Suppressor macrophage treated with lipopolysaccharide for 4 hours (primary cell): ENCODE data around the gene ITPKB.
A peak's percentile ranks its signal among the peaks of the same experiment; 100 is the strongest.
"Not testable (repeated sequence)": the region's sequence is repeated elsewhere in the genome, so short reads cannot be mapped to it uniquely, and the experiment has no call there.

Source experiments
- DNase-seq: peaks from one replicate; pipeline ENCODE4 v3.0.0-alpha.2; 2020

ITPKB gene

GRCh38 chr1:226754793-226755533 lies 15.9 kb upstream of the ITPKB start:
- no peak for DNase-seq

- no peak for DNase-seq
Measured at GRCh38 chr1:226754097-226754496, 15.0 kb upstream of the ITPKB start.

DNA sequence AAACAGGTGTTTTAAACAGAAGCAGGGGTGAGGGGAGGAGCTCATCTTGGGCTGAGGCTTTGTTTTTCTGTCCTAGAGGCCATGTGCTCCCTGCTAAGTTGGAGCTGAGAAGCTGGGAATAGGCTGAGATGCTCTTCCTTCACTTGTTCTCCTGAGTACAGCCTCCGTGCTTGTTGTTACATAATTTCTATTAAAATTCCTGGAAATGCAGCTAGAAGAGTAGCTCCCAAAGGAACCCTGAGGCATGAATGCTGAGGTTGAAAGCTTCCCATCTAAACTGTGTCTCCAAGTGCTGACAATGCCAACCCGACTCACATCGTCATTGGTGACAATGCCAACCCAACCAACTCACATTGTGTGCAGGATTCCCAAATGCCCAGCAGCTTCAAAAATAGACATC lies 12.6 kb upstream of the ITPKB start:
- DNase-seq, result no peak

GRCh38 chr1:226751214-226751613 lies 12.1 kb upstream of the ITPKB start:
- DNase-seq, result no peak

DNA sequence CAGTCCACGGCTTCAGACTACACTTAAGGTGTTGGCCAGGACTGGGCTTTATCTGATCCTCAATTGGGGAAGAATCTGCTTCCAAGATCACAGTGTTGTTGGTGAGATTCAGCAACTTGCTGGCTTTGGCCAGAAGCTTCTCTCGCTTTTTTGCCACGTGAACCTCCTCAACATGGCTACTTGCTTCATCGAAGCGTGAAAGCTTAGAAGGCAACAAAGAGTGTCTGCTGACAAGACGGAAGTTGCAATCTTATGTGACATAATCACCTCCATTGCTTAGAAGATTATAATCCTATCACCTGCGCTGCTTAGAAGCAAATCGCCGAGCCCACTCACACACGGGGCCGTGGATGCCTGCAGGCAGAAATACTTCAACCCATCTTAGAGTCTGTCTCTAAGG lies 10.4 kb upstream of the ITPKB start:
- no peak for DNase-seq

DNA sequence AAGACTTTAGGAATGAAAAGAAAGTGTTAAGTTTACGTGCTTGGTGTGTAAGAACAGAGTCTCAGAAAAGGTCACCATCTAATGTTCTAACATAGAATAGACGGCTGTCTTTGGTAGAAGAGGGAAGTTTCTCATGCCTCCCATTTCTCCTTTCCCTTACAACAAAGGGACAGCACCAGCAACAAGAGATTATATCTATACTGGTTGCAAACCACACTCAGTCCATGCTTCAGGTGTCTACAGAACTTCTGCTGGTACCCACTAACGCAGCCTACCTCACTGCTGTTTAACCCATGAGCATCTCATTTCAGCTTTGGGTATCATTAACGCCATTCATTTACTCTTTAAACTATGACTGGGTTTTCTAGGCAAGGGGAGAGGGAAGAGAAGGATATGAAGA lies 9.2 kb upstream of the ITPKB start:
- DNase-seq, result no peak

DNA sequence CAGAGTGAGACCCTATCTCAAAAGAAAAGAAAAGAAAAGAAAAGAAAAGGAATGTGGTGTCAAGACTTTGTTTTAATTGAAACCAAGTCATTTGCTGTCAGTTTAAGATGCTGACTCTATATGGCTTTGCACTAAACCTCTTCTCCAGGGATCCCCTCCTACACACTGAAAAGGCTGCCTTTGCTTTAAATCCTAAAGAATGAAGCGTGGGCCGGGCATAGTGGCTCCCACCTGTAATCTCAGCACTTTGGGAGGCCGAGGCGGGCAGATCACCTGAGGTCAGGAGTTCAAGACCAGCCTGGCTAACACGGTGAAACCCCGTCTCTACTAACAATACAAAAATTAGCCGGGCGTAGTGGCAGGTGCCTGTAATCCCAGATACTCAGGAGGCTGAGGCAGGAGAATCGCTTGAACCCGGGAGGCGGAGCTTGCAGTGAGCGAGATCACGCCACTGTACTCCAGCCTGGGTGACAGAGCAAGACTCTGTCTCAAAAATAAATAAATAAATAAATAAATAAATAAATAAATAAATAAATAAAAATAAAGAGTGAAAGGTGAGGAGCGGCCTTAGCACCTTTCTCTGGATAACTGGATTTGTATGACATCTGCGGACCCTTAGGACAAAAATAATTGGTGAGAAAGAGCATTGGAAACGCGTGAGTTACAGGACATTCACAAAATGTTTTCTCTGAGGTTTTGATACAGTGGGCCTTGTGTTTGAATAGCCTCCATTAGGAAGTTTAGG lies 8.6 kb upstream of the ITPKB start:
- not testable (repeated sequence) for DNase-seq

- DNase-seq, result no peak
Measured at GRCh38 chr1:226743259-226743658, 4.2 kb upstream of the ITPKB start.

DNA sequence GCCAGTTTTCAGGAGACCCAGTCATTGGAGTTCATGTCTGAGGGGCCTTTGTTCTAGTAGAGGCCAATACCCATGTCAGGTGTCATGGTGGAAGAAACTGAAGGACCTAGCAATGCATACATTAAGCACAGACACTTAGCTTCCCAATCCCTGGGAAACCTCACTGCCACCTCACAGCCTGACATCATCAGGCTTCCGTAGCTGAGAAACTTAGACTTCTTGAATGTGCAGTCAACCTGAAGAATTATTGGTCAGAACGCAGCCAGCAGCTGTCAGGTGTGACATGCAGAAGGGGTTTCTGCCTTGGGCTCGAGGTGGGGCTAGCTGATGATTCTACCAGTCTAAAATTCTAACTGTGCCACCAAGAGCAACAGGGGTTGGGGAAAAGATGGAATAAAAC lies 1.9 kb upstream of the ITPKB start:
- no peak for DNase-seq

- DNase-seq, result no peak
Measured at GRCh38 chr1:226739696-226740065, 599 bp upstream of the ITPKB start.

DNA sequence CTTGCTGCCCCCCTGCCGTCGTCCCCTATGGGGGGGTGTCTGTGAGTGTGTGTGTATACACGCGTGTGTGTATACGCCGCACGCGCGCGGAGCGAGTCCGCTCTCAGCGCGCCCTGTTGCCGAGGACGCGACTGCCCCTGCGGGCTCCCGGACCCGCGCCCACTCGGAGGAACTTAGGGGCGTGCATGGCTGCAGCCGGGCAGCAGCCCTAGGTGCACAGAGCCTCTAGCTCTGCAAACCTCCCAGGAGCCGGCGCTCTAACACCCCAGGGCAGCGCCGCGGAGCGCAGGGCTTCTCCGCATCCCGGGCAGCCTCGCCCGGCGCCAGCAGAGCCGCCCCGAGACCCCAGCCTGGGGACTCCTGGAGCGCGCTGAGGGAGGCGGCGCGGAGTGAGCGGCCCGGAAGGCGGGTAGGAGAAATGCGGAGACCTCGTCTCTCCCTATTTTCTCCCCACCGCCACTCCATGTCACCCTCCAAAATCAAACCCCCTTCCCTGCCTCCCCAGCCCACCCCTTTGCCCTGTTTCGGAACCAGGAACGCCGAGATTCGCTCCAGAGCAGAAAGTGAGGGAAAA lies 574 bp downstream of the ITPKB start:
- DNase-seq, result peak; percentile 55

GRCh38 chr1:226737819-226738420 lies 1.2 kb downstream of the ITPKB start:
- DNase-seq, result peak; percentile 41

DNA sequence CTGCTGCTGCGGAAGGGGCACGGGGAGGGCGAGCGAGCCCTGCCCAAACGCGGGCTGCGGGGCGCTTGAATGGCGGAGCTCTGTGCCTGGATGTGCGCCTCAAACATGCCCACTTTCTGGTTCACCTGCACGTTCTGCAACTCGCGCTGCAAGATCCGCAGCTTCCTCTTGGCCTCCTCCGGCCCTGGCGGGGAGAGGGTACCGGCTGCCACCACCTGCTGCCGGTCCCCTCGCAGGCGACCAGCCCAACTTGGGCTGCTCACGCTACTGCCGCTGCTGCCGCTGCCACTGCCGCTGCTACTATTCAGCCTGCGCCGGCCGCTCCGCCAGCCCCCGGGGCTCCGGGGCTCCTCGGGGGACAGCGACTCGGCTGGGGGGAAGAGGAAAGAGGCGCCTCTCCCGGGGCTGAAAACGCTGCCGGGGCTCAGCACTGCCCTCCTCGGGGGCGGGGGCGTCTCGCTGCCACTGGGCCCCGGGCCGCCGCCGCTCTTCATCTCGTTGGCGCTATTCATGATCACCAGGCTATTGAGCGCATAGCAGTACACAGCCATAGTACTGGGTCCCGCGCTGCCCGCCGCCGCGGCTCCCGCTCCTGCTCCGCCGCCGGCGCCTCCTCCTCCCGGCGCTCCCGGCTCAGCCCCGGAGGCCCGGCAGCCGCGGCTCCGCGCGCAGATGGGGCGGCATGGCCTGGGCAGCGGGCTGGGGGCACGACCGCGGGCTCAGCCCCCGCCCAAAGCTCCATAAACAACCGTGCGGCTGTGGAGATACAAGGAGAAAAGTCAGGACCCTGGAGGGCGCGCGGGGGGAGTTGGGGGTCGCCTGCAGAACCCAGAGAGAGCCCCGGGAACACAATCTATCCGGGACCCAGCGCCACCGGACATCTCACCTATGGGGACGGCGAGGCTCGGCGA lies 1.9 kb downstream of the ITPKB start:
- DNase-seq, result peak; percentile 46

DNA sequence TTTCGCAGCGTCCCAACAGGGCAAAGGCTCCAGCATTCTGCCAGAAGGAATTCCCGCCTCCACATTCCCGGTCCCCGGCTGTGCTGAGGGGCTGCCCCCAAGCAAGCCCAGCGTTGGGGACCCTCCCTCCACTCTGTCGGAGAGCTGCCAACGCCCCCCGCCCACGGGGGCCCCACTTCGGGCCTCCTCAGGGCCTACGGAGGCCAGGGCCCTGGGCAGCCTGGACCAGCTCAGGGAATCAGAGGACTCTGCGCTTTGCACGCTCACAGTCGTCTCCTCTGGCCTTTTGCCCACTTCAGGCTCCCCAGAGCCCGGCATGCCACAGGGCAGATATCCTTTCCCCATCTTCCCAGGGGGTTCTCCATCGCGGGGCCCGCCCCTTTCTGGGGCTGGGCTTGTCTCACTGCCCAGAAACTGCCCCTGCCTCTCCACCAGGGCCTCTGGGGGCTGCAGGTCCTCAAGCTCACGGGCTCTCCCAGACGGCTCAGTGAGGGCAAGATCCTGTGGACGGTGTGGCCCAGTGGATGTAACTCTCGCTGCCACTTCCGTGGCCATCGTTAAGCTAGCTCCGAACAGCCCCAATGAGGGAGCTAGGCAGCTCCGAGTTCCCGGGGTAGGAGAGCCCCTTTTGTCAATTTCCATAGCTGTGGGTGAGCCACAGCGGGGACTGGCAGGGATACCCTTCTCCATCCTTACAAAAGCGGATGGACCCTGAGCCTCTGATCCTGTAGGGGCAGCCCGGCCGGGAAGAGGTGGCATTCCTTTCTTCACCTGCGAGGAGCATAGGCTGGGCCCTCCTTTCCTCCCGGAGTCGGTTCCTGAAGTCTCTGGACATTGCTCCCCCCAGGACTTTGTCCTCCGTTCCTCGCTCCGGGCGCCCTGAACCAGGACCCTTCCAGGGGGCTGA lies 2.8 kb downstream of the ITPKB start:
- DNase-seq, result no peak

- DNase-seq, result no peak
Measured at GRCh38 chr1:226735576-226735975, 3.5 kb downstream of the ITPKB start.

- no peak for DNase-seq
Measured at GRCh38 chr1:226734611-226735153, 4.4 kb downstream of the ITPKB start.

- no peak for DNase-seq
Measured at GRCh38 chr1:226733876-226734275, 5.2 kb downstream of the ITPKB start.

DNA sequence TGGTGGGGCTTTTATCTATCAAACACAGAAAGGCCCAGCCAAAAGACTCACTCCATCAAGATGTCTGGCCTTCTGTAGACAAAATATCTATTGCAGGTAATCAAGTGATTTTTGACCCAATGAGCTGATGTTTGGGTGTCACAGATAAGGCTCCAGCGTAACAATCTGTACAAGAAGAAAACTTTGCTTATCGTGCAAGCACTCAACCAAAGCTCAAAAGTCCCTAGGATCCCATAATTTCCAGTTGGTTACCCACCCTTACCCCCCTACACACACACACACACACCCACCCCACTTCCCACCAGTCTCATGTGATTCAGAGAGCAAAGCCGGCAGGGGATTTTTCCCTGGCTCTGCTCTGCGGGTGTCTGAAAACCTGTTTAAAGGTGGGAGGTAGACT lies 5.8 kb downstream of the ITPKB start:
- DNase-seq, result no peak

GRCh38 chr1:226732856-226733291 lies 6.2 kb downstream of the ITPKB start:
- DNase-seq, result no peak

DNA sequence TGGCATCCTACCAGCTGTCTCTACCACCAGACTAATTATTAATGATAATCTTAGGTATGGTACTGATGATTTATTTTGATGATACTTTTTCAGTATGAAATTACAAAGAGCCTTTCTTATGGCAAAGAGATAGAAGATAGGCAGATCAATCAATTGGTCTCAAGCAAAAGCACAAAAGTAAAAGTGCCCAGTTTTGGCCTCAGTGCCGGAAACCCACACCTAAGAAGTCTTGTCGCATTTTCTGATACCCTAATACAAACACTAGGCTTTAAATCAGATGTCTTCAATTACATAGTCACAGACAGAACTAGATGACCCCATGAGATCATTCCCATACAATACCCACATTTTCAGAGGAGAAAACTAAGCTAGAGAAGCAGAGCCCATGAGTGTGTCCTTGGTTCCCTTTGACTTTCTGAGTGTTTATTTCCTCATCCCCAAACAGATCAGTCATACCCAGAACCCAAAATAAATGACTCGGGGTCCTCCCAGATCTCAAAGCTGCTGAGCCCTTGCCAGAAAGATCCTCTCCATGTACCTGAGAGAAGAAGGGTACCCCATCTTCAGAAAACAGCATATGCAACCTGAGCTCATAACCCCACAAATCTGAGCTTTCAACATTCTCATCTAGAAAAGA lies 7.7 kb downstream of the ITPKB start:
- DNase-seq, result peak; percentile 41

GRCh38 chr1:226730836-226731235 lies 8.2 kb downstream of the ITPKB start:
- DNase-seq, result no peak
